ENCODE measurements around the gene RGS19. TPM values are rescaled to one million over a fixed set of nuclear protein-coding genes. Genes with fewer than 3 reads are reported as not detected.
A peak's percentile ranks its signal among the peaks of the same experiment; 100 is the strongest.

RGS19 gene
- total and polyA plus RNA-seq, 4 donors = 4.9 to 12.9 (median 6.3) TPM

DNA sequence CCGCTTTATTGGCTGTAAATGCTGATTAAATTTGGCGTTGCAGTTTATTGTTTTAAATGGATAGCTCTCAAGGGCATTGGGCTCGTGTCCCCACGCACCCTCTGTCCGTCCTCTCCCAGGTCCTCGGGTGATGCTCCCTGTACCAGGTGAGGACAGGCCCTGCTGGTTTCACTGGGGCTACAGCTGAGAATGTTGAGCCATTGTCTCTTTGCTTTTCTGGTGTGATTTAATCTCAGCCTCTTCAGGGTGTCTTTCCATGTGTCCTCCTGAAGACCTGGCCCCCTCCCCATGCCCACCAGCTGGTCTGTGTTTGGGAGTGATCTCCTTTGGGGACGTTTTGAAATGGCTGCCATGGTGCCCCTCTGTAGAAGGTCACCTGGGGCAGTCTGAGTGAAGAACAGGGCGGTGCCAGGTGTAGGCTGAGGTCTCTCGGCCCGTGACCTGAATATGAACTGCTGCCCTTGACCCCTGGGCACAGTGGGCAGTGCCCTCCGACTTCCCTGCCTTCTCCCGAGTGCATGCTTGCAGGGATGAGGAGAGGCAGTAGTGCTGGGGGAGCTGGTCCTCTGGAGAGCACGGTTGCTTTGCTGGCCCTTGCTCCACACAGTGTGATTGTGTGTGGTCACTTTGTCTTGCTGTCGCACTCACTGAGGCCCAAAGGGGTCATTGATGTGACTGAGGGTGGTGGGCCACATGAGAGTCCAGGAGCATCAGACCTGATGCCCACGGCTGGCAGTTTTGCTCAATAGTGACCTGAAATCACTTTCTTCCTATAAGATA, 55.8 kb downstream of the RGS19 start:
- DNase-seq (ENCODE audit: low spot score) = no peak
- Histone ChIP-seq H3K27ac (ENCODE audit: low read depth in 1 of 2, low read length in 2 of 2) (peak overlapping the region; percentile 68 to 93), H3K36me3 (ENCODE audit: control insufficient read depth in 4 of 4, insufficient read depth in 3 of 4, low read depth in 1 of 4, low read length in 3 of 4) (peaks cover 7 to 46% (median 28%) of the 10 kb centered on the region in 4 donors), H3K9ac (ENCODE audit: low read depth in 1 of 2, low read length in 2 of 2) (no peak overlapping the region), H3K4me3 (ENCODE audit: low read depth in 1 of 3, low read length in 3 of 3) (no peak overlapping the region), H3K27me3 (ENCODE audit: control insufficient read depth in 4 of 4, insufficient read depth in 4 of 4, low read length in 3 of 4) (no peaks in the 10 kb centered on the region), H3K4me1 (ENCODE audit: control insufficient read depth in 4 of 4, insufficient read depth in 4 of 4, low read length in 3 of 4) (peaks cover 15 to 34% (median 27%) of the 10 kb centered on the region in 4 donors), H3K9me3 (ENCODE audit: control insufficient read depth in 4 of 4, low read length in 3 of 4) (no peaks in the 10 kb centered on the region)
- 58% methylated on average over 15 of the region's 15 CpGs for WGBS
- TF ChIP-seq JUND (IDR thresholded peaks at IDR 0.05) (no peak), RXRA (IDR thresholded peaks at IDR 0.05) (peak; percentile 71 to 83), HNF4A (conservative IDR thresholded peaks at IDR 0.05) (peak in 1 of 2 donors; percentile 44), EGR1 (IDR thresholded peaks at IDR 0.05; ENCODE audit: low read depth in 2 of 2) (no peak), FOXA1 (IDR thresholded peaks at IDR 0.05) (no peak)
- TF ChIP-seq, protein P1, sequence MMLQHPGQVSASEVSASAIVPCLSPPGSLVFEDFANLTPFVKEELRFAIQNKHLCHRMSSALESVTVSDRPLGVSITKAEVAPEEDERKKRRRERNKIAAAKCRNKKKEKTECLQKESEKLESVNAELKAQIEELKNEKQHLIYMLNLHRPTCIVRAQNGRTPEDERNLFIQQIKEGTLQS (IDR thresholded peaks at IDR 0.05) = no peak

Small RNA genes lying within 50 kb of the gene (small RNA-seq; reads per million reads assigned to genes)
- not detected for gene AL355803.1
- not detected for gene MIR6813

Other genes starting within 250 kb of the RGS19 start
- 10 to 100 TPM in 1 of 2 donors, 1 to 10 TPM in 1; 8.2 to 12.1 TPM for gene ZBTB46, start 248.3 kb downstream of the RGS19 start, total RNA-seq
- 1 to 10 TPM in 1 of 2 donors, under 1 TPM in 1; 0.79 to 1.2 TPM for gene ZBTB46, start 248.3 kb downstream of the RGS19 start, polyA plus RNA-seq
- not detected for gene ABHD16B, start 218.0 kb downstream of the RGS19 start, total RNA-seq
- gene ABHD16B, start 218.0 kb downstream of the RGS19 start, polyA plus RNA-seq = under 1 TPM in 1 of 2 donors, not detected in 1; 0.10 TPM
- 10 to 100 TPM; 25.3 to 31.2 TPM for gene TPD52L2, start 214.2 kb downstream of the RGS19 start, total RNA-seq
- gene TPD52L2, start 214.2 kb downstream of the RGS19 start, polyA plus RNA-seq = 10 to 100 TPM; 12.3 to 33.0 TPM
- gene DNAJC5, start 184.4 kb downstream of the RGS19 start, total RNA-seq = 10 to 100 TPM; 22.4 to 28.6 TPM
- 10 to 100 TPM in 1 of 2 donors, 1 to 10 TPM in 1; 8.2 to 15.0 TPM for gene DNAJC5, start 184.4 kb downstream of the RGS19 start, polyA plus RNA-seq
- 10 to 100 TPM; 16.4 to 20.4 TPM for gene UCKL1, start 123.1 kb downstream of the RGS19 start, total RNA-seq
- gene UCKL1, start 123.1 kb downstream of the RGS19 start, polyA plus RNA-seq = 10 to 100 TPM; 16.4 to 20.1 TPM
- gene ZNF512B, start 109.6 kb downstream of the RGS19 start, total RNA-seq = 10 to 100 TPM in 1 of 2 donors, 1 to 10 TPM in 1; 9.2 to 11.8 TPM
- gene ZNF512B, start 109.6 kb downstream of the RGS19 start, polyA plus RNA-seq = 10 to 100 TPM in 1 of 2 donors, 1 to 10 TPM in 1; 1.8 to 10.4 TPM
- 1 to 10 TPM; 1.4 to 2.8 TPM for gene SAMD10, start 99.9 kb downstream of the RGS19 start, total RNA-seq
- gene SAMD10, start 99.9 kb downstream of the RGS19 start, polyA plus RNA-seq = 1 to 10 TPM in 1 of 2 donors, under 1 TPM in 1; 0.74 to 3.4 TPM
- 10 to 100 TPM; 24.2 to 24.9 TPM for gene PRPF6, start 98.4 kb downstream of the RGS19 start, total RNA-seq
- 10 to 100 TPM; 16.3 to 22.0 TPM for gene PRPF6, start 98.4 kb downstream of the RGS19 start, polyA plus RNA-seq
- under 1 TPM; 0.14 to 0.59 TPM for gene C20orf204, start 43.3 kb downstream of the RGS19 start, total RNA-seq
- under 1 TPM; 0.07 to 0.10 TPM for gene C20orf204, start 43.3 kb downstream of the RGS19 start, polyA plus RNA-seq
- gene SOX18, start 29.9 kb downstream of the RGS19 start, total RNA-seq = 1 to 10 TPM; 2.1 to 3.1 TPM
- gene SOX18, start 29.9 kb downstream of the RGS19 start, polyA plus RNA-seq = 1 to 10 TPM; 1.1 to 5.8 TPM
- 1 to 10 TPM; 4.6 to 6.4 TPM for gene TCEA2, start 16.3 kb downstream of the RGS19 start, total RNA-seq
- 10 to 100 TPM; 17.2 to 22.6 TPM for gene TCEA2, start 16.3 kb downstream of the RGS19 start, polyA plus RNA-seq
- gene OPRL1, start 564 bp upstream of the RGS19 start, total RNA-seq = under 1 TPM; 0.42 to 0.79 TPM
- gene OPRL1, start 564 bp upstream of the RGS19 start, polyA plus RNA-seq = under 1 TPM; 0.04 to 0.28 TPM
- not detected for gene LKAAEAR1, start 4.9 kb upstream of the RGS19 start, total RNA-seq
- gene LKAAEAR1, start 4.9 kb upstream of the RGS19 start, polyA plus RNA-seq = under 1 TPM in 1 of 2 donors, not detected in 1; 0.08 TPM
- gene NPBWR2, start 28.0 kb upstream of the RGS19 start, total RNA-seq = not detected
- gene NPBWR2, start 28.0 kb upstream of the RGS19 start, polyA plus RNA-seq = not detected
- gene MYT1, start 84.9 kb upstream of the RGS19 start, total RNA-seq = 1 to 10 TPM in 1 of 2 donors, under 1 TPM in 1; under 0.01 to 6.5 TPM
- under 1 TPM; 0.05 to 0.11 TPM for gene MYT1, start 84.9 kb upstream of the RGS19 start, polyA plus RNA-seq
- gene PCMTD2, start 176.2 kb upstream of the RGS19 start, total RNA-seq = 10 to 100 TPM; 37.2 to 74.4 TPM
- gene PCMTD2, start 176.2 kb upstream of the RGS19 start, polyA plus RNA-seq = 10 to 100 TPM; 12.7 to 13.6 TPM

All from liver (tissue), 10 donors.